ENCODE data around the gene LASP1NB.

GRCh38 chr17:38888842-38889241 lies 36.6 kb upstream of the LASP1NB start:
- TF ChIP-seq, protein P1, sequence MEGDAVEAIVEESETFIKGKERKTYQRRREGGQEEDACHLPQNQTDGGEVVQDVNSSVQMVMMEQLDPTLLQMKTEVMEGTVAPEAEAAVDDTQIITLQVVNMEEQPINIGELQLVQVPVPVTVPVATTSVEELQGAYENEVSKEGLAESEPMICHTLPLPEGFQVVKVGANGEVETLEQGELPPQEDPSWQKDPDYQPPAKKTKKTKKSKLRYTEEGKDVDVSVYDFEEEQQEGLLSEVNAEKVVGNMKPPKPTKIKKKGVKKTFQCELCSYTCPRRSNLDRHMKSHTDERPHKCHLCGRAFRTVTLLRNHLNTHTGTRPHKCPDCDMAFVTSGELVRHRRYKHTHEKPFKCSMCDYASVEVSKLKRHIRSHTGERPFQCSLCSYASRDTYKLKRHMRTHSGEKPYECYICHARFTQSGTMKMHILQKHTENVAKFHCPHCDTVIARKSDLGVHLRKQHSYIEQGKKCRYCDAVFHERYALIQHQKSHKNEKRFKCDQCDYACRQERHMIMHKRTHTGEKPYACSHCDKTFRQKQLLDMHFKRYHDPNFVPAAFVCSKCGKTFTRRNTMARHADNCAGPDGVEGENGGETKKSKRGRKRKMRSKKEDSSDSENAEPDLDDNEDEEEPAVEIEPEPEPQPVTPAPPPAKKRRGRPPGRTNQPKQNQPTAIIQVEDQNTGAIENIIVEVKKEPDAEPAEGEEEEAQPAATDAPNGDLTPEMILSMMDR (IDR thresholded peaks at IDR 0.05), result no peak
- TF ChIP-seq EZH2 (IDR thresholded peaks at IDR 0.05; ENCODE audit: borderline replicate concordance, insufficient read depth, low read depth, low read length, poor library complexity, severe bottlenecking), result no peak
